ENCODE data around the gene CD300A. TPM values are rescaled to one million over a fixed set of nuclear protein-coding genes. Genes with fewer than 3 reads are reported as not detected.

The CD300A gene
- total RNA-seq, 1 donor from 2014 or later, result 17.5 TPM

DNA sequence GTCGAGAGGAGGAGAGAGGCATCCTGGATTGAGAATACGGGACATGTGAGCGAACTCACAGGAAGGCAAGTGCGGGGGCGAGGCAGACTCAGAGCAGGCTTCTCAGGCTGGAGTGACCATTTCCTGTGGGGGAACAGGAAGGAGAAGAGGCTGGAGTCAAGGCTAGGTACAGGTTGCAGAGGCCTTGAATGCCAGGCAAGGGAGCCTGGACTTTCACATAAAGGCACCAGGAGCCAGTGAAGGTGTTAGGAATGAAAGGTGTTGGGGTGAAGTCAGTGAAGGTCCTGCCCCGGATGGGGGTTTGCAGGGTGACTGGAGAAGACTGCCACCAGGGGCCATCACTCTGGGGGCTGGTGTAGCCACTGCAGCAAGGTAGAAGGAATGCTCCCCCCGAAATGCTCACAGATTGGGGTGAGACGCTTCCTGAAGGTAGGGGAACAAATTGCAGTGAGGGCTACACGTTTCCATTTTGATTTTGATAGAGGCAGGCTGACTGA, 39.8 kb upstream of the CD300A start:
- no peak overlapping the region for H3K4me3 ChIP-seq
- intact Hi-C loops (cut with DNase I), result no loop called here
- no peak overlapping the region for H3K27ac ChIP-seq
- peaks cover 17% of the 10 kb centered on the region for H3K4me1 ChIP-seq
- no peaks in the 10 kb centered on the region for H3K9me3 ChIP-seq
- H3K27me3 ChIP-seq, result peaks cover 12% of the 10 kb centered on the region
- no peaks in the 10 kb centered on the region for H3K36me3 ChIP-seq
- no peak for TF ChIP-seq CTCF (IDR thresholded peaks at IDR 0.05)
- ATAC-seq (no peak), DNase-seq (no peak)

GRCh38 chr17:74427048-74427762, 39.2 kb upstream of the CD300A start:
- TF ChIP-seq CTCF (IDR thresholded peaks at IDR 0.05), result no peak
- Histone ChIP-seq H3K27me3 (peaks cover 17% of the 10 kb centered on the region), H3K4me3 (no peak overlapping the region), H3K9me3 (no peaks in the 10 kb centered on the region), H3K27ac (peak overlapping the region; percentile 47), H3K4me1 (peaks cover 17% of the 10 kb centered on the region), H3K36me3 (no peaks in the 10 kb centered on the region)
- peak; percentile 37 for ATAC-seq
- peak; percentile 69 for DNase-seq
- intact Hi-C loops (cut with DNase I), result no loop called here

DNA sequence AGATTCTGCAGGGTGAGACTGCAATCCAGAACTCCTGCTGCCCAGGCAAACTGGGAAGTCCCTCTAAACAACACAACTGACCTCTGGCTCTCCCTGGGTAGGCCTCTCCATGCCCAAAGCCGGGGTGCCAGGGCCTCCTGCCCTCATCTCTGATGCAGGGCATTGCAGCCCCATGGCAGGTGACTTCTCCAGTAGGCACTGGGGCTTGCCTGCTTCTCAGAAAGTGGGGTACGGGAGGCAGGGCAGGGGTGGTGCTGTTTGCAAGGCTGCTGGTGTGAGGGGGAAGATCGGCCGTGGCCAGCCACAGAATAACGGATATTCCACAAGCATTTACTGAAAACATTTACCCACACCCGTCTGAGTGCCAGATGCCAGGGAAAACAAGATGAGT, 38.7 kb upstream of the CD300A start:
- intact Hi-C loops (cut with DNase I), result no loop called here
- H3K27ac ChIP-seq, result peak overlapping the region; percentile 47

DNA sequence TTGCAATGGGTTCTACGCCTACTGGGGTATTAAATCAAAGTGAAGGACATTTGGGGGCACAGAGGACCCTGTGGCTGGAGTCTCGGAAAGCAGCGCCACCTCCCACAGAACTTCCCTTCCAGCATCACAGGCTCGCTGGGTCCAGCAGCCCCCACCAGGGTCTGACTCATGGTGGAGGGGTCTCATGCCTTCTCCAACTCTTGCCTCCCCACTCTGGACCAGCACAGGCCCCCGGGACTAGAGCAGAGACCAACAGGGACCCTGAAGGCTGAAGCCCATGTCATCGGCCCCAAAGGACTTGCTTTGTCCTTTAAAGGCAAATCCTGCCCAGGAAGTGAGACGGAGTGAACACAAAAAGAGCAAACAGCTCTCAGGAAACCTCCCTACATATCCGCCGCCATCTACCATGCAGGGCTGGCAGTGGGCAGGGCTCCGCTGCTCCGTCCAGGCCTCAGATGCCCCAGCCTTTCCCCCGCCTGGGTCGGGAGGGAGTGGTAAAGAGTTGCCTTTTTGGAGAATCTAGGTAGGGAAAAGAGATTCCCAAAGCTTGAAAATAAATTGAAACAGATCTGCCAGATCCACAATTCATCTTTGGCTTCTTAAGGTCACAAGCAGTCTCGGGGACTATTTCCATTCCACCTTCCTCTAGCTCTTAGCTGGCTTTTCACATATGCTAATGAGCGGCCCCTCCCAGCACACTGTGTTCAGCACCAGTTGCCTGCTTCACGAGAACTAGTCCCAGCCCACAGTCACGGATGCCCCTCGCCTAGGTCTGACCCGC, 36.6 kb upstream of the CD300A start:
- H3K27ac ChIP-seq, result peak overlapping the region; percentile 95
- H3K36me3 ChIP-seq, result no peaks in the 10 kb centered on the region
- DNase-seq (peak; percentile 82), ATAC-seq (peak; percentile 48)
- H3K4me1 ChIP-seq, result peaks cover 17% of the 10 kb centered on the region
- no peak for TF ChIP-seq CTCF (IDR thresholded peaks at IDR 0.05)
- peaks cover 23% of the 10 kb centered on the region for H3K27me3 ChIP-seq
- intact Hi-C loops (cut with DNase I), result no loop called here
- H3K4me3 ChIP-seq, result peak overlapping the region; percentile 65
- H3K9me3 ChIP-seq, result no peaks in the 10 kb centered on the region

More for the DNA sequence above, 38.7 kb upstream of the CD300A start:
- H3K4me1 ChIP-seq, result peaks cover 17% of the 10 kb centered on the region
- DNase-seq (no peak), ATAC-seq (no peak)
- no peaks in the 10 kb centered on the region for H3K36me3 ChIP-seq
- no peaks in the 10 kb centered on the region for H3K9me3 ChIP-seq
- no peak overlapping the region for H3K4me3 ChIP-seq
- no peak for TF ChIP-seq CTCF (IDR thresholded peaks at IDR 0.05)
- H3K27me3 ChIP-seq, result peaks cover 18% of the 10 kb centered on the region

GRCh38 chr17:74430385-74430705, 36.1 kb upstream of the CD300A start:
- no peak for TF ChIP-seq CTCF (IDR thresholded peaks at IDR 0.05)
- intact Hi-C loops (cut with DNase I), result no loop called here
- no peak for DNase-seq
- Histone ChIP-seq H3K4me3 (peak overlapping the region; percentile 65), H3K4me1 (peaks cover 17% of the 10 kb centered on the region), H3K27ac (peak overlapping the region; percentile 95), H3K27me3 (peaks cover 23% of the 10 kb centered on the region), H3K36me3 (no peaks in the 10 kb centered on the region), H3K9me3 (no peaks in the 10 kb centered on the region)
- no peak for ATAC-seq
